HG02759 (cell line): ENCODE results near the gene HDGFL3.
"Not testable (repeated sequence)": the region's sequence is repeated elsewhere in the genome, so short reads cannot be mapped to it uniquely, and the experiment has no call there.

Experiments
- ATAC-seq: cut with Tn5 transposase; IDR thresholded peaks from one replicate; pipeline ENCODE4 v1.9.1; 2021; ENCODE audit warnings: mild to moderate bottlenecking, moderate library complexity; ENCODE audit not compliant: unreplicated experiment

Gene HDGFL3

GRCh38 chr15:83207660-83208366 is at the start of gene HDGFL3:
HDGFL3 (minus strand) TSS chr15:83207823; CDS start chr15:83207414, 409 bp downstream.
- peak; percentile 48 for ATAC-seq

DNA sequence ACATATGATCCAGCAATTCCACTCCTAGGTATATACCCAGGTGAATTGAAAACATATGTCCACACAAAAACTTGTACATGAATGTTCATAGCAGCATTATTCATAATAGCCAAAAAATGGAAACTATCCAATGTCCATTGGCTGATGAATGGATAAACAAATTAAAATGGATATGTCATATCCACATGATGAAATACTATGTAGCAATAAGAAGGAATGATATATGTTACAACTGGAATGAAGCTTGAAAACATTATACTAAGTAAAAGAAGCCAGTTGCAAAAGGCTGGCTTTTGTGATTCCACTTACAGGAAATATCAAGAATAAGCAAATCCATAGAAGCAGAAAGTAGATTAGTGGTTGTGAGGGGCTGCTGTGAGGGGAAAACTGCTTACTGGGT is 43.2 kb upstream of the HDGFL3 start:
- ATAC-seq: no peak

DNA sequence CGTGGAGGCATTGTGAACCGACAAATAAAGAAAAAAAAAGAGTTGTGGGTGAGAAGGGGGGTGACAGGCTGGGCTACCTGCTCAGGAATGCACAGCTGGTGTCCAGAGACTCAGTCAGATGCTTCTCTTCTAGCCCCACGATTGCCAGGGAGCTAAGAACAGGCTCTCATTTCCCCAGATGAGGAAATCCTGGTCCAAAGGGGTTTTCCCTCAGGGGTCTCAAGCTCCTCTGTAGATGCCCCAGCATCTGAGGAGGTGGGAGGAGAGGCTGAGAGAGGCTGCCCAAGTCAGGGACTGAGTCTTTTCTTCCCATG is 41.4 kb upstream of the HDGFL3 start:
- ATAC-seq: no peak

DNA sequence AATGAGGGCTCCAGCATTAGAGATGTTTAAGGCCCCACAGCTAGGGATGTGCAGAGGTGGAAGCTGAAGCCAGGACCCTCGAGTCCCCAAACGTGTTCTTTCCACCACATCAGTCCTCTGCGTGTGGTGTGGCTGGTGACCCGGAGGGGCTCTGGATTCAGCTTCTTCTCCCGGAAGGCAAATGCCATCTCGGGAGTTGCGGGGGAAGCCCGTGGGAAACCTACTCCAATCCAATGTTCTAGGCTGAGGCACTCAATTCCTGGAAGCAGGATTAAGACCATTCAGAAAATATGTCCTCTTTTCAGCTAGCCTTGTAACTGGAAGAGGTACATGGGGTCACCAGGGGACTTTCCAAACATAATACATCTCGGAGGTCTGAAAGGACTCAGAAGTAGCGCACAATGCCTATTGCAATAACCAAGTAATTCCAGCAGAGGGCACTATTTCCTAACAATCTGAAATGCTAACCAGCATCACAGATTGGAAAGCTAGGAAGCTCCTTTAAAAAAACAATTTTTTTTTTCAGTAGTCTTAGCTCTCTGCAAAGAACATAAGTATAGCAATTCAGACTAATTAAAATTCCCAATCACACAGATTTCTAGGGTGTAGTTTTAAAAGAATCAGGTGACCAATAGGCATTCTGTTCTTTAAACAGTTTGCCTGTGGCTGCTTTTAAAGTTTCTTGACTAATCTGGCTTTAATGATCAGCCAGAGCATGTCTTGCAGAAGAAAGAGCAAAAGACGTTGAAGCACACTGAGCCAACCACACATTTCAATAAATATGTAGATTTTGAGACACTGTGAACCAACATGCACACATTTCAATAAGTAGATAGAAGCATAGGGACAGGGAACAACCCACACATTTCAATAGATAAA is 40.8 kb upstream of the HDGFL3 start:
- ATAC-seq: no peak

DNA sequence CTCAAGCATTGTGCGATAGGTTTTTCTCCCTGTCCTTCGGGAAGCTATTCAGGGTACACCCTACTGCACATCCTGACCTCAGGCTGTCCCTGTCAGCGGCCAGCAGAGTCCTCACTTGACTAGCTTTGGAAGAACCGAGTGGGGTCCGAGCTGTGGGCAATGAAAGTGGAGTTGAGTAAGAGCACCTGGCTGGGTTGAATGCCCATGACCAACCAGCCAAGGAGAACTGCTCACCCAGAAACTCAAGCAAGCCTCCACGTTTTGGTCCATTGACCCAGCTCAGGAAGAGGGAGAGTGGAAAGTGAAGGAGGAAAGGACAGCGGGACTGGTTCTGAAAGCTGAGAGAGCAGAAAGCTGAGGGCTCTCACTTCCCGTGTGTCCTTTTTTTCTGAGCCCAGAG is 36.0 kb upstream of the HDGFL3 start:
- ATAC-seq: no peak

DNA sequence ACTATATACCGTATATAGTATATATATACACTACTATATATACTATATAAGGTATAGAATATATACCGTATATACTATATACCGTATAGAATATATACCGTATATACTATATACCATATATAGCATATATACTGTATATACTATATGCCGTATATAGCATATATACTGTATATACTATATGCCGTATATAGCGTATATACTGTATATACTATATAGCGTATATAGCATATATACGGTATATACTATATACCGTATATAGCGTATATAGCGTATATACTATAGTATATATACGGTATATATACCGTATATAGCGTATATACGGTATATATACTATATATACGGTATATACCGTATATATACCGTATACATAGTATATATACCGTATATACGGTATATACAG is 22.6 kb upstream of the HDGFL3 start:
- no peak for ATAC-seq

DNA sequence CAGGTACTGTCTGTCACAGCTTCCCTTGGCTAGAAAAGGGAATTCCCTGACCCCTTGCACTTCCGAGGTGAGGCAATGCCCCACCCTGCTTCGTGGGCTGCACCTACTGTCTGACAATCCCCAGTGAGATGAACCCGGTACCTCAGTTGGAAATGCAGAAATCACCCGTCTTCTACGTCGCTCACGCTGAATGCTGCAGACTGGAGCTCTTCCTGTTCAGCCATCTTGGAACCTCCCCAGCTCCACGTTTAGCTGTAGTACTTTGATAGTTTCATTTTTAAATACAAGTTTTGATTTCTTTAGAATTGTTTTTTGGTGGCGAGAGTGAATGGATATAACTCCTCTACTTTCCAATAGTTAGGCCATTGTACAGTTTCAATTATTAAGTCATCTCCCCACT is 17.8 kb upstream of the HDGFL3 start:
- no peak for ATAC-seq

- ATAC-seq: not testable (repeated sequence)
These were observed 14.2 kb upstream of the HDGFL3 start for GRCh38 chr15:83221781-83222180.

- ATAC-seq: no peak
These were observed 11.4 kb upstream of the HDGFL3 start for GRCh38 chr15:83219026-83219425.

DNA sequence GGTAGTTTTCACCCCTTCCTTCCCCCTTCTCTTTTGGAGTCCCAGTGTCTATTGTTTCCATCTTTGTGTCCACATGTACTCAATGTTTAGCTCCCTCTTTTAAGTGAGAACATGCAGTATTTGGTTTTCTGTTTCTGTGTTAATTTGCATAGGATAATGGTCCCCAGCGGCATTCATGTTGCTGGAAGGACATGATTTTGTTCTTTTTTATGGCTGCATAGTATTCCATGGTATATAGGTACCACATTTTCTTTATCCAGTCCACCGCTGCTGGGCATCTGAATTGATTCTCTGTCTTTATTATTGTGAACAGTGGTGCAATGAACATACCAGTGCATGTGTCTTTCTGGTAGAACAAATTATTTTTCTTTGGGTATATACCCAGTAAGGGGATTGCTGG is 7.7 kb upstream of the HDGFL3 start:
- ATAC-seq: no peak

- ATAC-seq: no peak
These were observed 3.0 kb upstream of the HDGFL3 start for GRCh38 chr15:83210619-83211018.

DNA sequence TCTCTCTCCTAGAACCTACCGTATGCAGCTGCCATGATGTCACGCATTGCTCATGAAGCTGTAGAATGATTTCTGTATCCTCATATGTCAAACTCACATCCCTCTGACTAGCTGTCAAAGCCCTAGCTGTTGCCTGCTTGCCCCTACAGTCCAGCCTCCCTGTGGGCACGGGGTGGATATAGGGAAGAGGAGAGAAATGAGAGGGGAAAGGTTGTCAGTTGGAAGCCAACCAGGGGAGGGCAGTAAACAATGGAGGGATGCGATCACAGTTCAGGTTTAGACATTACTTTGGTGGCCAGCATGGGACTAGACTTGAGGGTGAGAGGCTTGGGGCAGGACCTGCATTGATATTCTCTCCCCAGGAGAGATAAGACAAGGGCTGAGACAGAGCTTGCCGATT is 1.7 kb upstream of the HDGFL3 start:
- ATAC-seq: no peak

DNA sequence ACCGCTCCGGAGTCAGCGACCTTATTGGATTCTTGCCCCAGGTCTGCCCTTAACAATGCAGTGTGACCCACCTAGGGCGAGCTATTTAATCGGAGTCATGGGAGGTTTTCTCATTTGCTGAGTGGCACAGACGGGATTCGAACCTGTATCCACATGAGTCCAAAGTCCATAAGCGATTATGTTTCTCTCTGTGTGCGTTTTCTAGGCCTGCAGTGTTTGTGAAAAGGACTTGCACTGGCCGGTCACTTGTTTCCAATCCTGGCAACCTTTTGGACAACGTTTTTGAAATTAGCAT is 691 bp upstream of the HDGFL3 start:
- no peak for ATAC-seq

- peak; percentile 37 for ATAC-seq
These were observed 489 bp downstream of the HDGFL3 start for GRCh38 chr15:83207009-83207659.

DNA sequence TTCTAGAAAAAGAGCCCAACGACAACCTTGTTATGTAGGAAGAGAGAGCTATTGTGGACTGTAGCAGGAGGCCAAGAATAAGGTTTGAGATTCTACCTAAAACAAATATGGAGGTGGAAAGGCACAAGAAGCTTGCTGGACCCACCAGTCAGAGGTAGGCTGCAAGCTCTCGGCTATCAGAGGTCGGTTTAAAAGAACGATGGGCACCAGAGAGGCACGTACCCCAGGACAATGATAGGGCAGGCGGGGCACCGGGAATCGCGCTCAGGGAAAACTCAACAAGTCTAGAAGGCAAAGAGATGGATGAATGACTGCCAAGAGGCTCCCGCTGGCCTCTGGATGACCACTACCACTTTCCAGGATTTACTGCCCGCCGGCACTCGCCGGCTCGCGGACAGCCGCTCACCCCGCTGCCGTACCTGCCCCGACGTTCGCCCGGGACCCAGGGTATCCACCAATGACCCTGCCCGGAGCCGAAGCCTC is 1.1 kb downstream of the HDGFL3 start:
- ATAC-seq: no peak

DNA sequence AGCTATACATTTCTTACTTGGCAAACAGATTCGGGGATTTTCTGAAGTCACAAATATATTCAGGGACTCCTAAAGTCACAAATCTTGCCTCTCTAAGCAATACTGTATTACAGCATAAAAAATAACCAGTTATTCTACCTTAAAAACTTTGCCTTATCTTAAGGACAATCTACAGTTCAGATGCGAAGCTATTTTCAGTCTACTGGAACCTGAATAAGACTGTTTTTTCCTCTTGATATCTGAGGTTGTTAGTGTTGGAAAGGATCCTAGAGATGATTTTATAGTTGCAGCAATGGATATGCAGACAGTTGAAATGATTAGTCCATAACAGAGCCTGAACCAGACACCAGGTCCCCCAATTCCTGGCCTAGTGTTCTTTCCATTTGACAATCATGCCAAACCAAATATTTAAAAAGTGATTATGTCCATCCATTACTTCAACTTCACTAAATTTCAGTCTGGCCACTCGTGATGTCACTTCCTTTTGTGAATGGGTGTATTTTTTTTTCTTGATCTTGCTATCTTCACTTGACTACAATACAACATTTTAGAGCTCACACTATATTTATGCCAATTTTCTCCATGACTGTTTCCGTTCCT is 1.8 kb downstream of the HDGFL3 start:
- no peak for ATAC-seq

GRCh38 chr15:83204697-83205096 is 2.9 kb downstream of the HDGFL3 start:
- ATAC-seq: no peak

DNA sequence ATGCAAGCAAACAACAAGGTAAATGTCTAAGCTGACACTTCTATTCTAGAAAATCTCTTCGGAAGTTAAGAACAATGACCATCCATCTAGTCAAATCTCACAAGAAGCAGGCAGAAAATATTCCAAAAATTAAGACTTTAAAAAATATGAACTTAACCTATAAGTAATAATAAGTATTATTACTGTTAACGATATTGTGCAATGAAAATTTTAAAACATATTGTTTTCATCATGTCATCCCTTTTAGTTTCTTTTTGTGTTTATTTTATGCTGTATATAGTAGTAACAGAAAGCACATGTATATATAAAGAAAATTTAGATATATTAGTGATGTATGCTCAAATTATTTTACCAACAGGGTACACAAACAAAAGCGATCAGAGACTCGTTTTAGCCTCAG is 4.1 kb downstream of the HDGFL3 start:
- no peak for ATAC-seq

DNA sequence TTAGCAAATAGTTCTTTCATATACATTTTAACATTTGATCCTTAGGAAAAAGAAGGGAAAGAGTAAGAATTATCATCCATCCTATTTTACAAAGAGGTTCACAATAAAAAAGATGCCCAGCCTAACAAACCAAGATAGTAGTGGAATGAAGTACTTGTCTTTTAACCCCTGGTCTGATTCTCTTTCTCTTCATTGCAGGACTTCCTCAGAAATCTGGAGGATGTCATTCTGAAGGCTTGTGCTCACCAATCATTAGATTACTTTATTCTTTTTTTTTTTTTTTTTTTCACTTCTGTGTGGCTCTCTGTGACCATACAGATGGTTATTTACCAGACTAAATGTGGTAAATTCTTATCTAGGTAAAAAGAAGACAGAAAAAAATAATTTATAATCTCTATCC is 7.0 kb downstream of the HDGFL3 start:
- ATAC-seq: no peak

GRCh38 chr15:83200162-83200561 is 7.5 kb downstream of the HDGFL3 start:
- peak; percentile 41 for ATAC-seq

DNA sequence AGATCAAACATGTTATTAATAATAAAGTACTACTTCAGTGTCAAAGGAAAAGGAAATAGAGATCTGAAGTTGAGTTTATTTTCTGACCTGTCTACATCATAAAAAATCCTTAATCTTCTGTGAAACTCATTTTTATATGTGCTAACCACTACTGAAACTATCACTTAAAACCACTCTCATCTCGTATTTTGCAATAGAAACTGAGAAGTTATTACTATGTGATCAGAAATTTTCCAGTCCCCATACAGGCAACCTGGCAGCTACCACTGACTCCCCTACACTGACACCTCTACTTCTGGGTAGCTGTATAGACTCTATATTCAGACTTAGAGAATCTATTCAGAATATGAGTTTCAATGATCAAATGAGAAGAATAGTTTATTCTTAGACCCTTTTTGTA is 8.3 kb downstream of the HDGFL3 start:
- peak; percentile 79 for ATAC-seq

- no peak for ATAC-seq
These were observed 9.1 kb downstream of the HDGFL3 start for GRCh38 chr15:83198476-83198875.
